ENCODE results near the gene CTTN. TPM values are rescaled to one million over a fixed set of nuclear protein-coding genes. Genes with fewer than 3 reads are reported as not detected.

Gene CTTN
- total and polyA plus RNA-seq, 2 of the 8 experiments (the other 6 are each of a cell fraction or from before 2014, with no cell fraction given), result 84.6 to 216 TPM

- no peak for TF ChIP-seq EZH2 (IDR thresholded peaks at IDR 0.05; ENCODE audit: low read depth, low read length, severe bottlenecking)
- no peak for TF ChIP-seq SIRT6 (IDR thresholded peaks at IDR 0.05; ENCODE audit: low read length)
- no peak for TF ChIP-seq HDAC2 (IDR thresholded peaks at IDR 0.05; ENCODE audit: borderline replicate concordance in 1 of 2, low read depth in 2 of 2, low read length in 2 of 2)
- no peak for TF ChIP-seq CREB1 (IDR thresholded peaks at IDR 0.05)
Measured at GRCh38 chr11:70377645-70378044, 20.7 kb upstream of the CTTN start (continued).

All from H1 (cell line).